LHCN-M2 (cell line): ENCODE results near the gene PRPF6. TPM values are rescaled to one million over a fixed set of nuclear protein-coding genes. Genes with fewer than 3 reads are reported as not detected.
A peak's percentile ranks its signal among the peaks of the same experiment; 100 is the strongest.

Source experiments
- DNase-seq: peaks from one replicate; pipeline ENCODE4 v3.0.0-alpha.2; 2012; ENCODE audit warnings: low read depth
- total RNA-seq: library from RNA; depleted of rRNA; stranded (reverse); fragments of >200 nt; gene quantifications from 2 replicates; pipeline ENCODE4 v1.2.3, GENCODE V29; 2014; rRNA removed

PRPF6 gene
- total RNA-seq, 1 experiment from 2014 or later, result 60.4 TPM

GRCh38 chr20:64076061-64076997, 95.4 kb downstream of the PRPF6 start:
- DNase-seq, result no peak

- DNase-seq, result no peak
These were observed 96.2 kb downstream of the PRPF6 start for GRCh38 chr20:64077094-64077493.

GRCh38 chr20:64077541-64077875, 96.6 kb downstream of the PRPF6 start:
- no peak for DNase-seq

GRCh38 chr20:64077876-64078551, 97.1 kb downstream of the PRPF6 start:
- no peak for DNase-seq

GRCh38 chr20:64078934-64079272, 98.0 kb downstream of the PRPF6 start:
- no peak for DNase-seq

GRCh38 chr20:64079273-64080012, 98.5 kb downstream of the PRPF6 start, which contains the start of gene RGS19:
TSS of gene RGS19 (minus strand) at chr20:64079518. CDS start at chr20:64076886, 2,632 bp downstream.
- peak; percentile 52 for DNase-seq

GRCh38 chr20:64080013-64080812, 99.3 kb downstream of the PRPF6 start, which contains the start of gene OPRL1:
TSS of gene OPRL1 (plus strand) at chr20:64080082. CDS start at chr20:64092721, 12,639 bp downstream.
- no peak for DNase-seq

- no peak for DNase-seq
These were observed 100.1 kb downstream of the PRPF6 start for GRCh38 chr20:64080813-64081623.

- no peak for DNase-seq
These were observed 100.7 kb downstream of the PRPF6 start for GRCh38 chr20:64081624-64081964.

GRCh38 chr20:64082126-64082731, 101.3 kb downstream of the PRPF6 start:
- no peak for DNase-seq

Other genes with a start within 250 kb of the PRPF6 start
- 16.2 and 19.1 TPM in 2 replicates for gene LIME1, start 244.5 kb upstream of the PRPF6 start, total RNA-seq
- gene SLC2A4RG, start 241.4 kb upstream of the PRPF6 start, total RNA-seq, result 150 and 157 TPM in 2 replicates
- 7.6 and 9.1 TPM in 2 replicates for gene ZBTB46, start 149.9 kb upstream of the PRPF6 start, total RNA-seq
- not detected in 2 replicates for gene ABHD16B, start 119.6 kb upstream of the PRPF6 start, total RNA-seq
- 118 and 119 TPM in 2 replicates for gene TPD52L2, start 115.9 kb upstream of the PRPF6 start, total RNA-seq
- 63.2 and 64.1 TPM in 2 replicates for gene DNAJC5, start 86.0 kb upstream of the PRPF6 start, total RNA-seq
- 17.4 and 22.8 TPM in 2 replicates for gene UCKL1, start 24.7 kb upstream of the PRPF6 start, total RNA-seq
- 10.7 and 13.2 TPM in 2 replicates for gene ZNF512B, start 11.2 kb upstream of the PRPF6 start, total RNA-seq
- 1.2 and 3.1 TPM in 2 replicates for gene SAMD10, start 1.5 kb upstream of the PRPF6 start, total RNA-seq
- 0.17 and 0.19 TPM in 2 replicates for gene C20orf204, start 55.0 kb downstream of the PRPF6 start, total RNA-seq
- gene SOX18, start 68.5 kb downstream of the PRPF6 start, total RNA-seq, result not detected in 2 replicates
- 30.7 and 41.1 TPM in 2 replicates for gene TCEA2, start 82.1 kb downstream of the PRPF6 start, total RNA-seq
- 26.9 and 34.5 TPM in 2 replicates for gene RGS19, start 98.4 kb downstream of the PRPF6 start, total RNA-seq
- 0.92 and 1.2 TPM in 2 replicates for gene OPRL1, start 99.0 kb downstream of the PRPF6 start, total RNA-seq
- gene LKAAEAR1, start 103.3 kb downstream of the PRPF6 start, total RNA-seq, result 0.40 and 1.7 TPM in 2 replicates
- not detected in 2 replicates for gene NPBWR2, start 126.4 kb downstream of the PRPF6 start, total RNA-seq
- gene MYT1, start 183.3 kb downstream of the PRPF6 start, total RNA-seq, result not detected in 2 replicates